ENCODE data around the gene DACH1. TPM values are rescaled to one million over a fixed set of nuclear protein-coding genes. Genes with fewer than 3 reads are reported as not detected.

The DACH1 gene
- total RNA-seq, 4 donors from 2014 or later: 0.98 to 1.6 (median 1.0) TPM

GRCh38 chr13:71789693-71790329 lies 77.2 kb downstream of the DACH1 start:
- intact Hi-C loops (cut with DNase I; ENCODE audit: low total_unique reads): no loop called here
- Histone ChIP-seq H3K4me3 (no peak overlapping the region), H3K27ac (no peak overlapping the region), H3K9me3 (no peaks in the 10 kb centered on the region), H3K4me1 (no peaks in the 10 kb centered on the region), H3K27me3 (no peaks in the 10 kb centered on the region), H3K36me3 (no peaks in the 10 kb centered on the region)
- TF ChIP-seq POLR2A (IDR thresholded peaks at IDR 0.05): no peak
- TF ChIP-seq, protein P1, sequence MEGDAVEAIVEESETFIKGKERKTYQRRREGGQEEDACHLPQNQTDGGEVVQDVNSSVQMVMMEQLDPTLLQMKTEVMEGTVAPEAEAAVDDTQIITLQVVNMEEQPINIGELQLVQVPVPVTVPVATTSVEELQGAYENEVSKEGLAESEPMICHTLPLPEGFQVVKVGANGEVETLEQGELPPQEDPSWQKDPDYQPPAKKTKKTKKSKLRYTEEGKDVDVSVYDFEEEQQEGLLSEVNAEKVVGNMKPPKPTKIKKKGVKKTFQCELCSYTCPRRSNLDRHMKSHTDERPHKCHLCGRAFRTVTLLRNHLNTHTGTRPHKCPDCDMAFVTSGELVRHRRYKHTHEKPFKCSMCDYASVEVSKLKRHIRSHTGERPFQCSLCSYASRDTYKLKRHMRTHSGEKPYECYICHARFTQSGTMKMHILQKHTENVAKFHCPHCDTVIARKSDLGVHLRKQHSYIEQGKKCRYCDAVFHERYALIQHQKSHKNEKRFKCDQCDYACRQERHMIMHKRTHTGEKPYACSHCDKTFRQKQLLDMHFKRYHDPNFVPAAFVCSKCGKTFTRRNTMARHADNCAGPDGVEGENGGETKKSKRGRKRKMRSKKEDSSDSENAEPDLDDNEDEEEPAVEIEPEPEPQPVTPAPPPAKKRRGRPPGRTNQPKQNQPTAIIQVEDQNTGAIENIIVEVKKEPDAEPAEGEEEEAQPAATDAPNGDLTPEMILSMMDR (IDR thresholded peaks at IDR 0.05 in 4 of 5, conservative IDR thresholded peaks at IDR 0.05 in 1 of 5): no peak
- in situ Hi-C loops (cut with MboI; ENCODE audit: low sequenced_read_pairs in 4 of 4): no loop called here
- no peak for ATAC-seq
- DNase-seq: no peak

DNA sequence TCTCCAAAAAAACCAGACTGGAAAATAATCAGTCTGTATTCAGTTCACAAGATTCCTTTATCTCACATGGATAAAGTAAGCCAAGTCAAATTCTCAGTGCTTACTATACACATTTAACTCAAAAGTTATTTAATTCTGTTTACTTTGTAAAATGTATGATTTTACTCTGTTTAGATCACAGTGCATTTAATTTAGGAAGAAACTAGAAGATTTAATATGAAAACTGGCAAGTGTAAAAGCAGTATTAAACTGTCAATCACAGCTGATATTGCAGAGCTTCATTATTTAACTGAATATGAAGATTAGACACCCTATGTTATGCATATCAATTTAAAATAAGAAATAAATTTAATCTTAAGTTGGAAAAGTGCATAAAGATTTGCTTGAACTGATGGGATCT lies 78.0 kb downstream of the DACH1 start:
- TF ChIP-seq POLR2A (IDR thresholded peaks at IDR 0.05): no peak
- TF ChIP-seq, protein P1 (IDR thresholded peaks at IDR 0.05 in 4 of 5, conservative IDR thresholded peaks at IDR 0.05 in 1 of 5): no peak
- ATAC-seq (no peak), DNase-seq (no peak)
- Histone ChIP-seq H3K4me1 (no peaks in the 10 kb centered on the region), H3K9me3 (no peaks in the 10 kb centered on the region), H3K27me3 (no peaks in the 10 kb centered on the region), H3K36me3 (no peaks in the 10 kb centered on the region), H3K4me3 (no peak overlapping the region), H3K27ac (no peak overlapping the region)
- in situ Hi-C loops (cut with MboI; ENCODE audit: low sequenced_read_pairs in 4 of 4) (no loop called here), intact Hi-C loops (cut with DNase I; ENCODE audit: low total_unique reads) (no loop called here)

DNA sequence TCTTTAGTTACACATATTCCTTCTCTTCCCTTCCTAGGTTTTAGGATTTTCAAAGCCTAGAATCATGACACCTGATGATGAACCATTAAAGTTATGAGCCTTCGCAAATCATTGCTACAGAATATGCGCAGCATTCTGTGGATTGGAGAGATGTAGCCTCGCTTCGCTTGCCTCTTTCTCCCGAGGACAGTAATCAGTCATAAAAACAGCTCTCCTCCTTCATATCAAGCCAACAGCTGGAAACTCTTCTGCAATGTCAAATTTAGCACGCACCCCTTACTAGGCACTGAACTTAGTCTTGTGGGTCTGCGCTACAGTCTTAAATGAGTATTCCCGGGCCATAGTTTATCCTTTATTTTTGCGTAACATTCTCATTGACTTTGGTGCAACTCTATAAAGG lies 79.6 kb downstream of the DACH1 start:
- in situ Hi-C loops (cut with MboI; ENCODE audit: low sequenced_read_pairs in 4 of 4): no loop called here

DNA sequence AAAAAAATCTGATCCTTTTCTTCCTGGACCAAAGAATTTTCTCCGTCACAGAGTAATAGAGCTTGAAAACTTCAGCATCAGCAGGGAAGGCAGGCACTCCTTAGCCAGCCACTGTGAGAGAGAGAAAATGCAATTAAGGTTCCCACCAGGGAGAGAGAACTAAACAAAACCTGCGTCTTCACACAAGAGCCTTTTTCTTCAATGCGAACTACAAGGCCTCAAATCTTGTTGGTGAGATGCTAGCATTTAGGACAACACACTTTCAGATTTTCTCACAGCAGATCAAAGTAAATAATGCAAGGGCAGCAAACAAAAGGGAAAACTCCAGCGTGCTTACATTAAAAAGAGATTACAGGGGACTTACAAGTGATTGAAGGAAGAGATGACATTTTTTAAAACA lies 80.1 kb downstream of the DACH1 start:
- H3K36me3 ChIP-seq: no peaks in the 10 kb centered on the region
- TF ChIP-seq POLR2A (IDR thresholded peaks at IDR 0.05): no peak
- TF ChIP-seq, protein P1 (IDR thresholded peaks at IDR 0.05 in 4 of 5, conservative IDR thresholded peaks at IDR 0.05 in 1 of 5): no peak
- ATAC-seq: no peak
- DNase-seq: no peak
- no peaks in the 10 kb centered on the region for H3K4me1 ChIP-seq
- no peak overlapping the region for H3K4me3 ChIP-seq
- no peak overlapping the region for H3K27ac ChIP-seq
- no peaks in the 10 kb centered on the region for H3K9me3 ChIP-seq
- in situ Hi-C loops (cut with MboI; ENCODE audit: low sequenced_read_pairs in 4 of 4) (no loop called here), intact Hi-C loops (cut with DNase I; ENCODE audit: low total_unique reads) (no loop called here)
- H3K27me3 ChIP-seq: no peaks in the 10 kb centered on the region

More for the DNA sequence above, 79.6 kb downstream of the DACH1 start:
- Histone ChIP-seq H3K36me3 (no peaks in the 10 kb centered on the region), H3K27ac (no peak overlapping the region), H3K27me3 (no peaks in the 10 kb centered on the region), H3K4me1 (no peaks in the 10 kb centered on the region), H3K9me3 (no peaks in the 10 kb centered on the region), H3K4me3 (no peak overlapping the region)
- DNase-seq: no peak
- intact Hi-C loops (cut with DNase I; ENCODE audit: low total_unique reads): no loop called here
- no peak for ATAC-seq
- TF ChIP-seq POLR2A (IDR thresholded peaks at IDR 0.05): no peak
- TF ChIP-seq, protein P1 (IDR thresholded peaks at IDR 0.05 in 4 of 5, conservative IDR thresholded peaks at IDR 0.05 in 1 of 5): no peak

- in situ Hi-C loops (cut with MboI; ENCODE audit: low sequenced_read_pairs in 4 of 4) (no loop called here), intact Hi-C loops (cut with DNase I; ENCODE audit: low total_unique reads) (no loop called here)
- Histone ChIP-seq H3K4me1 (no peaks in the 10 kb centered on the region), H3K27ac (no peak overlapping the region), H3K4me3 (no peak overlapping the region), H3K9me3 (no peaks in the 10 kb centered on the region), H3K27me3 (no peaks in the 10 kb centered on the region), H3K36me3 (no peaks in the 10 kb centered on the region)
- ATAC-seq: no peak
- TF ChIP-seq POLR2A (IDR thresholded peaks at IDR 0.05): no peak
- TF ChIP-seq, protein P1 (IDR thresholded peaks at IDR 0.05 in 4 of 5, conservative IDR thresholded peaks at IDR 0.05 in 1 of 5): no peak
- DNase-seq: no peak
Observed at GRCh38 chr13:71785361-71785760, 81.6 kb downstream of the DACH1 start.
